GM21390 (cell line): Measurements from ENCODE around the gene CYP2U1.
"Not testable (repeated sequence)": the region's sequence is repeated elsewhere in the genome, so short reads cannot be mapped to it uniquely, and the experiment has no call there.

ENCODE experiments used
- ATAC-seq: cut with Tn5 transposase; IDR thresholded peaks from one replicate; pipeline ENCODE4 v1.9.1; 2021; ENCODE audit not compliant: unreplicated experiment

CYP2U1 gene

GRCh38 chr4:107917500-107917899 lies 13.8 kb upstream of the CYP2U1 start:
- ATAC-seq: no peak

GRCh38 chr4:107922486-107923473 lies 8.6 kb upstream of the CYP2U1 start:
- no peak for ATAC-seq

DNA sequence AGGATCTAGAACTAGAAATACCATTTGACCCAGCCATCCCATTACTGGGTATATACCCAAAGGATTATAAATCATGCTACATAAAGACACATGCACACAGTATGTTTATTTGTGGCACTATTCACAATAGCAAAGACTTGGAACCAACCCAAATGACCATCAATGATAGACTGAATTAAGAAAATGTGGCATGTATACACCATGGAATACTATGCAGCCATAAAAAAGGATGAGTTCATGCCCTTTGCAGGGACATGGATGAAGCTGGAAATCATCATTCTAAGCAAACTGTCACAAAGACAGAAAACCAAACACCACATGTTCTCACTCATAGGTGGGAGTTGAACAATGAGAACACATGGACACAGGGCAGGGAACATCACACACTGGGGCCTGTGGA lies 5.6 kb upstream of the CYP2U1 start:
- not testable (repeated sequence) for ATAC-seq

DNA sequence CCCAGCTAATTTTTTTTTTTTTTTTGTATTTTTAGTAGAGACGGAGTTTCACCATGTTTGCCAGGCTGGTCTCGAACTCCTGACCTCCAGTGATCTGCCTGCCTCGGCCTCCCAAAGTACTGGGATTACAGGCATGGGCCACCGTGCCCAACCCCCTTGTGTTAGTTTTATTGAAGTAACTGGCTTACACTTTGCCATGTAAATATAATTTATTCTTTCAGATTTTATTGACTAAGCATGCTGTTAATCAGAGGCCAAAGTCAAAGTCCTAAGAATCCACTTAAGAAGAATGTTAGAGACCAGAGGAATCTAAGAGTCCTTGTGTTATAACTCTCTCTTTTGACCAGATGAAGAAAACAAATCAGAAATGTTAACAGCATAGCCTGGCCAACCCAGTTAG lies 4.5 kb upstream of the CYP2U1 start:
- not testable (repeated sequence) for ATAC-seq

- ATAC-seq: peak; percentile 29
Measured at GRCh38 chr4:107931775-107932321, 499 bp downstream of the CYP2U1 start.

GRCh38 chr4:107935246-107935645 lies 3.9 kb downstream of the CYP2U1 start:
- no peak for ATAC-seq

DNA sequence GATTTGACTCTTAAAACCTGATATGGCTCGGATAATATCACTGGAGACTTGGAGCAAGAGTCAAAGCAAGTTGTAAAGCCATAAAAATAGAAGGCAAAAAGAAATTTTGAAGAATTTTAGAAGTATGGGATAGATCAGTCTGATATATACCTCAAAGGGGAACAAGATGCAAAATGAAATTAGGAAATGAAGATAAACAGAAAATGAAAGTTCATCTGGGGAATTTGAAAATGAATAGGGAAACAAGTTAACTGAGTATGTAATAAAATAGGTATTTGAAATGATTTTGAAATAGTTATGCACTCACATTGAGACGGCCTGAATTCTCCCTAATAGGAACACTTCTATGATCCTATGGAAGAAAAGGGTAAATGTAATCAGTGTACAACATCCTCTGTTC lies 5.7 kb downstream of the CYP2U1 start:
- peak; percentile 52 for ATAC-seq

GRCh38 chr4:107939307-107939706 lies 8.0 kb downstream of the CYP2U1 start:
- no peak for ATAC-seq

DNA sequence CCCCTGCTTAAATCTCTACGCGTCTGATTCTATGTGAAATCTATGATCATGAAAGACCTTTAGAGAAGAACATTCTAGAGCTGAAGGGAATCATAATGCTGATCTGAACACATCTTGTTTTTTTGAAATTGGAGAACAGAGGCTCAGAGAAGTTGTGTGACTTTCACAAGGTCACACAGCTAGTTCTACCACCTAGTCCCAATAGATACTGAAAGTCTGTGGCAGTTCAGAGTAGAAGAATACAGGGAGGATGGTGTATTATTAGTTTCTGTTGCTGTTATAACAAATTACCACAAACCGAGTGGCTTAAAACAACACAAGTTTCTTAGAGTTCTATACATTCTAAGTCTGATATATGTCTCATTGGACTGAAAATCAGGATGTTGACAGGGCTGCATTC lies 14.5 kb downstream of the CYP2U1 start:
- ATAC-seq: no peak

DNA sequence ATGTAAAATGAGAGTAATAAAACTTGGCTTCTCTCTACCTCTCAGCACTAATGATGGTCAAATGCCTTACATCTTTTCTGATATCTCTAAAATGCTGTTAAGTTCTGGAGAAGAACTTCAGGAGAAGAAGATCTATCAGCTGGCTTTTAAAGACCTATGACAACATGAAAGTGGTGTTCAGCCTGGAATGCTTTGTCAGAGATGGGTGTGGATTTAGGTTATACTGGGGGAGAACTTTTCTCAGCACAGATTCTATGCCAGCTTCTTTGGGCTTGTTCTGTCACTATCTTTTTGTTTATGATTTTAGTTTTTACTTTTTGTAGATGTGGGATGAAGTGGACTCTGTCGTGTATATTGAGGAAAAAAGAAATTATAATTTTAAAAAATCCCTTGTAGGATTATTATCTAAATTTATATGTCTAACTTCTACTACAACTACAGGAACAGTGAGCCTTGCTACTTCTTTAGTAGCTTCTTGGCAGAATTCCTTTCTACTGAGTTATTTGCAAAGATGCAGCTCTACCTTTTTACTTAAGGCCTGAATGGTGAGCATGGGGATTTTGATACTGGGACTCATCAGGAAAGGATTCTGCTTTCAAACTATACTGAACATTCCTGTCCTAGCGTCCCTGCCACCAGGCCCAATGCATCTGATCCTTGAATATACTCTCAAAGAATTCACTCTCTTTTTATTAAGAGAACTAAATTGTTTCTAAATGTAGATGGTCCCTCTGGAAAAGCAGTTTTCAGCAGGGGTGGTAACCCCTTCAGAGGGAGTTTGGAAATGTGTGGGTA lies 19.6 kb downstream of the CYP2U1 start:
- ATAC-seq: no peak

GRCh38 chr4:107951551-107951950 lies 20.2 kb downstream of the CYP2U1 start:
- no peak for ATAC-seq

GRCh38 chr4:107956011-107956410 lies 24.7 kb downstream of the CYP2U1 start:
- ATAC-seq: no peak

DNA sequence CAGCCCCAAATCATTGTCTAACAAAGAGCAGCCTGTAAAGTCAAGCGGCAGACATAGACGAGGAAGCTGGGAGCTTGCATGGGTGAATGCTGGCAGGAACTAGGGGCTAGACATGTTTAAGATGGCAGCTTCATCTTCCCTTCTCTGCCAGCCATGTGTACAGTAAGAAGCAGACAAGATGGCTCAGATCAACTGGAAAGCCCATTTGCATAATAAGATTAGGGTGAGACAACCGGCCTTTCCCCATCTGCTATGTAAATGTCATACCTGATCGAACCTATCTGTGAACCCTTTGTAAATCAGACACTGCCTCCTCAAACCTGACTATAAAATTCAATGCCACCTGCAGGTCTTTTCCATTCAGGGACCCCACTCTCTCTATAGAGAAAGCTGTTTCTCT lies 35.6 kb downstream of the CYP2U1 start:
- no peak for ATAC-seq

DNA sequence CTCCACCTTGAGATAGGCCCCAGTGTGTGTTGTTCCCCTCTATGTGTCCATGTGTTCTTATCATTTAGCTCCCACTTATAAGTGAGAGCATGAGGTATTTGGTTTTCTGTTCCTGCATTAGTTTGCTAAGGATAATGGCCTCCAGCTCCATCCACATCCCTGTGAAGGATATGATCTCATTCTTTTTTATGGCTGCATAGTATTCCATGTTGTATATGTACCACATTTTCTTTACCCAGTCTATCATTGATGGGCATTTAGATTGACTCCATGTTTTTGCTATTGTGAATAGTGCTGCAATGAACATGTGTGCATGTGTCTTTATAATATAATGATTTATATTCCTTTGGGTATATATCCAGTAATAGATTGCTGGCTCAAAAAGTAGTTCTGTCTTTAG lies 36.2 kb downstream of the CYP2U1 start:
- ATAC-seq: not testable (repeated sequence)

DNA sequence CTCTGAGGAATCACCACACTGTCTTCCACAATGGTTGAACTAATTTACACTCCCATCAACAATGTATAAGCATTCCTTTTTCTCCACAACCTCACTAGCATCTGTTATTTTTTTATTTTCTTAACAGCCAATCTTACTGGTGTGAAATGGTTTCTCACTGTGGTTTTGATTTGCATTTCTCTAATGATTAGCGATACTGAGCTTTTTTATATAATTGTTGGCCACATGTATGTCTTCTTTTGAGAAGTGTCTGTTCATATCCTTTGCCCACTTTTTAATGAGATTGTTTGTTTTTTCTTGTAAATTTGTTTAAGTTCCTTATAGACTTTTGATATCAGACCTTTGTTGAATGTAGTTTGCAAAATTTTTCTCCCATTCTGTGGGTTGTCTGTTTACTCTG lies 36.6 kb downstream of the CYP2U1 start:
- ATAC-seq: not testable (repeated sequence)

GRCh38 chr4:107970063-107970798 lies 38.9 kb downstream of the CYP2U1 start:
- no peak for ATAC-seq

DNA sequence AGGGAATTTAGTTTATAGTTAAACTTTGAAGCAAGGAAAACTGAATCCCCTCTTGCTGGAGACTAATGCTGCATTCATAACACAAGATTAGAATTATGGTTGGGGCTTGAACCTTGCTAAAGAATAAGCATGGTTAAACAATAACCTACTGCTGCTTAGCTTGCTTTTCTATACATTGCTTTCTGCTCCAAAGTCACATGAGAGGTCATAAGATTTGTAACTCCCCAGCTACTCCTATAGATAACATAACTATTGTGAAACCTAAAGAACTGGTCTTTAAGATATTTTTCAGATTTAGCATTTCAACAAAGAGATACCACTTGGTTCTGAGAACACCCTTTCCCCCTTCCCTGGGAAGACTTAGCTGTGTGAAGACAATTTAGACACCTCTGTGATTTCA lies 41.3 kb downstream of the CYP2U1 start:
- no peak for ATAC-seq

- ATAC-seq: no peak
Measured at GRCh38 chr4:107974523-107974922, 43.2 kb downstream of the CYP2U1 start.

DNA sequence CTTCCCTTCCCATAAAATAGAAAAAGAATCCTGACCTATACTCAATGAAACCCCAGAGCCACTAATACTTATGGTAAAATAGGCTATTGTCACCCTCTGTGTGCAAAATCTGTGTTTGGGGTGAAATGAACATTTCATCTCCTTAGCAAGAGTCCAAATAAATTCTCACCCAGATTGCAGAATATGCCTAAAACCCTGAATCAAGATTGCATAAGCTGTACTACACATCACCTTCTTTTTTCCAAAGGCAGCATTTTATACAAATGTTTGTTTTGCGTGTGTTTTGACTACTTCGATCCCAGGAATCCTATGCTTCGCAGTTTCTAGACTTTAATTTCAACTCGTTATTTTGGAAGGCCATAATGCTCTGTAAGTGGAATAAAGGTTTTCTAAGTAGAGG lies 46.1 kb downstream of the CYP2U1 start:
- ATAC-seq: no peak

DNA sequence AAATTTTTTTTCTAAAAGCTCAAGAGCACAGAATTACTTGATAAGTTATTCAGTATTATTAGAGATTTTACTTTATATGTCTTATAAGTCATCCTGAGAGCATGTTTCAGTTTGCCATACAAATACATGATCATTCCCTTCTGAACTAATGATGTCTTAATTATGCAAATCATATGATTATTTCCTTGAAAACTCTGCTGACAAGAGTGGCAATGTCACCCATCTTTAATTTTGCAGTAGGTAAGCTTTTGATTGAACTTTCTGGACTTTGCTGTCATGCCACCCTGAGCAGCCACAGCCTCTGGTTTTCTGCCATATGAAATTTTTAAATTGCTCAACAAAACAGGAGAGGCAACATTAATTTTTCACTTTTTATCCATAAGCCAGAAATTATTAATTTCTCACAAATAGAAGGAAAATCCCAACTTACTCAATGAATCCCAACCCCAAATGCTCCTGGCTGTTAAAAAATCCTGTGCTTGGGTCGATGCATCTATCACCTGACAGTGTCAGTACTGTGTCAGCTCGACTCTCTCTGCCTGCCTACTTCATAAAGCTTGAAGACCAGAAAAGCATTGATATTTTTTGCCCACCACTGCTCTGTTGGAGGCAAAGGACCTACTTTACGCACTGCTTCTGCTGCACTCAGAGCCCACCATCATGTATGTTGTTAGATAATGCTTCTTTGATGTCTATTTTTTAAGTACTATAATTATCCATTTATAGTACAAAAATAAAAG lies 46.8 kb downstream of the CYP2U1 start:
- no peak for ATAC-seq
